A549 (cell line): ENCODE results near the gene SLC35G1. TPM values are rescaled to one million over a fixed set of nuclear protein-coding genes. Genes with fewer than 3 reads are reported as not detected.

ENCODE experiments used
- ATAC-seq, 2 experiments: fragments of 200-7000 bp in 1 of 2; fragments of >200 bp in 1 of 2; cut with Nextera tagmentation in 1 of 2; cut with Tn5 transposase in 1 of 2; 3 replicates each; pipeline versions ENCODE4 v1.8.0 to v1.9.1; 2018 to 2020; ENCODE audit warnings: mild to moderate bottlenecking in 1 of 2, moderate library complexity in 1 of 2
- CTCF ChIA-PET: fragments of 300-600 bp; sonication (Branson Sonifier 250); formaldehyde crosslinking; extraction: SDS; loops from one replicate; lab custom pipeline; 2021; ENCODE audit warnings: antibody characterized with exemption, inconsistent platforms; lab: Yijun Ruan, JAX
- POLR2A ChIA-PET: fragments of 350-600 bp; formaldehyde crosslinking; extraction: SDS; loops from one replicate; lab custom pipeline; 2021; ENCODE audit warnings: antibody characterized with exemption, inconsistent platforms; lab: Yijun Ruan, JAX
- DNase-seq, 2 experiments: peaks; one replicate each; pipeline versions ENCODE4 v3.0.0 to v3.0.0-alpha.2; 2011 to 2016; ENCODE audit warnings: low read depth in 1 of 2, low spot score in 1 of 2
- FAIRE-seq: peaks from 2 replicates; lab custom pipeline; 2011; peaks lifted over from hg19 to GRCh38; lab: Jason Lieb, UNC
- H3K27ac ChIP-seq, 2 experiments: fragments of >200 bp; sonication (Bioruptor Twin); formaldehyde crosslinking; 3 replicates each; pipeline ENCODE4 v1.5.1; 2016 to 2017
- H3K4me1 ChIP-seq: fragments of >200 bp; sonication (Bioruptor Twin); formaldehyde crosslinking; 3 replicates; pipeline ENCODE4 v1.6.1; 2016
- H3K4me2 ChIP-seq: fragments of >200 bp; sonication (Bioruptor Twin); formaldehyde crosslinking; 3 replicates; pipeline ENCODE4 v1.6.1; 2016
- H3K4me3 ChIP-seq: fragments of >200 bp; sonication (Bioruptor Twin); formaldehyde crosslinking; 3 replicates; pipeline ENCODE4 v1.5.1; 2016
- H3K9me3 ChIP-seq: fragments of >200 bp; sonication (Bioruptor Twin); formaldehyde crosslinking; 3 replicates; pipeline ENCODE4 v1.6.1; 2016
- ATOH8 ChIP-seq: fragments of 250-450 bp; sonication (Bioruptor Pico); IDR thresholded peaks from 2 replicates; pipeline ENCODE4 v1.5.0; 2020; ENCODE audit warnings: low read depth, mild to moderate bottlenecking, moderate library complexity
- BHLHE40 ChIP-seq: IDR thresholded peaks from 2 replicates; pipeline ENCODE4 v1.6.1; 2012; ENCODE audit warnings: low read depth, low read length, inconsistent platforms
- CBX2 ChIP-seq: fragments of 200-600 bp; sonication (generic); IDR thresholded peaks from 2 replicates; pipeline ENCODE4 v1.6.1; 2016; ENCODE audit warnings: low read depth, mild to moderate bottlenecking, borderline replicate concordance
- CHD2 ChIP-seq: fragments of 150-350 bp; IDR thresholded peaks from 2 replicates; pipeline ENCODE4 v1.6.1; 2014; ENCODE audit warnings: low read length; ENCODE audit not compliant: partially characterized antibody
- EHF ChIP-seq: fragments of 250-450 bp; sonication (Bioruptor Pico); IDR thresholded peaks from 2 replicates; pipeline ENCODE4 v1.5.0; 2020; ENCODE audit warnings: mild to moderate bottlenecking
- EHMT2 ChIP-seq: fragments of 200-600 bp; sonication (generic); IDR thresholded peaks from 2 replicates; pipeline ENCODE4 v1.6.1; 2016; ENCODE audit warnings: antibody characterized with exemption, low read depth, mild to moderate bottlenecking, moderate library complexity
- EP300 ChIP-seq, 2 experiments: fragments of >200 bp; sonication (Bioruptor Twin); formaldehyde crosslinking; IDR thresholded peaks; 2 replicates in 1 of 2; 3 replicates in 1 of 2; pipeline ENCODE4 v1.6.1; 2016 to 2017
- FOSB ChIP-seq: fragments of 250-450 bp; sonication (Bioruptor Pico); IDR thresholded peaks from 2 replicates; pipeline ENCODE4 v1.5.0; 2020; ENCODE audit warnings: mild to moderate bottlenecking, moderate library complexity
- HEYL ChIP-seq: fragments of 250-450 bp; sonication (Bioruptor Pico); IDR thresholded peaks from 2 replicates; pipeline ENCODE4 v1.8.0; 2021; ENCODE audit warnings: mild to moderate bottlenecking, moderate library complexity
- HMGXB4 ChIP-seq: fragments of 250-450 bp; sonication (Bioruptor Pico); IDR thresholded peaks from 2 replicates; pipeline ENCODE4 v1.5.0; 2021; ENCODE audit warnings: mild to moderate bottlenecking, moderate library complexity, borderline replicate concordance
- HOXA7 ChIP-seq: fragments of 250-450 bp; sonication (Bioruptor Pico); IDR thresholded peaks from 2 replicates; pipeline ENCODE4 v1.5.0; 2020; ENCODE audit warnings: mild to moderate bottlenecking, moderate library complexity
- JUNB ChIP-seq: fragments of >200 bp; sonication (Bioruptor Twin); formaldehyde crosslinking; IDR thresholded peaks from 2 replicates; pipeline ENCODE4 v1.6.1; 2016
- MAZ ChIP-seq: fragments of 150-350 bp; IDR thresholded peaks from 2 replicates; pipeline ENCODE4 v1.6.1; 2014; ENCODE audit warnings: antibody characterized with exemption, low read depth, low read length, borderline replicate concordance
- MYC ChIP-seq: IDR thresholded peaks from 2 replicates; pipeline ENCODE4 v1.6.1; 2012; ENCODE audit warnings: mild to moderate bottlenecking, inconsistent platforms, low read length, improper control_type of control experiment, borderline replicate concordance
- NFE2L2 ChIP-seq: fragments of 150-350 bp; conservative IDR thresholded peaks from 2 replicates; pipeline ENCODE4 v1.6.1; 2014; ENCODE audit warnings: low read length
- POLR2A ChIP-seq: IDR thresholded peaks from 2 replicates; pipeline ENCODE4 v1.6.1; 2012; ENCODE audit warnings: mild to moderate bottlenecking, low read length
- POLR2AphosphoS2 ChIP-seq: conservative IDR thresholded peaks from 2 replicates; pipeline ENCODE4 v1.6.1; 2012; ENCODE audit warnings: low read length, improper control_type of control experiment, inconsistent platforms
- REST ChIP-seq: fragments of 200-600 bp; sonication (generic); IDR thresholded peaks from 2 replicates; pipeline ENCODE4 v1.6.1; 2016; ENCODE audit warnings: antibody characterized with exemption, mild to moderate bottlenecking, moderate library complexity
- TFCP2L1 ChIP-seq: fragments of 250-450 bp; sonication (Bioruptor Pico); IDR thresholded peaks from 2 replicates; pipeline ENCODE4 v1.5.0; 2021; ENCODE audit warnings: mild to moderate bottlenecking
- TP53 ChIP-seq: fragments of 250-450 bp; sonication (Bioruptor Pico); IDR thresholded peaks from 2 replicates; pipeline ENCODE4 v1.5.0; 2021; ENCODE audit warnings: mild to moderate bottlenecking, moderate library complexity
- ZFP36 ChIP-seq: fragments of 450-650 bp; IDR thresholded peaks from 2 replicates; pipeline ENCODE4 v1.6.1; 2014; ENCODE audit warnings: borderline replicate concordance; ENCODE audit not compliant: partially characterized antibody
- ZSCAN20 ChIP-seq: fragments of 250-450 bp; sonication (Bioruptor Pico); IDR thresholded peaks from 2 replicates; pipeline ENCODE4 v1.8.0; 2022; ENCODE audit warnings: mild to moderate bottlenecking, moderate library complexity
- WGBS: methylation state at CpG from one replicate; pipeline ENCODE4 v1.1.6; 2017; ENCODE audit errors: missing lambda C conversion rate; 5-methylcytosine and 5-hydroxymethylcytosine counted together
- polyA plus RNA-seq, 4 experiments: library from polyadenylated mRNA; depleted of rRNA in 3 of 4; stranded (reverse); fragments of >200 nt; fragmentation: RNase III in 1 of 4; extraction: RNeasy Plus Mini Kit Qiagen cat#74134 plus additional on column Dnase treatment in 1 of 4; gene quantifications; 2 replicates in 3 of 4; 3 replicates in 1 of 4; pipeline ENCODE4 v1.2.3, GENCODE V29; 2011 to 2017

SLC35G1 gene
- polyA plus RNA-seq, 2 of the 4 experiments (the other 2 are of a cell fraction) = 13.0 to 16.8 TPM

- TF ChIP-seq BHLHE40 (no peak), MAZ (no peak), JUNB (no peak), CBX2 (no peak), CHD2 (no peak), HOXA7 (CRISPR knock-in tag) (no peak)
Observed at GRCh38 chr10:93941606-93942005, 47.8 kb downstream of the SLC35G1 start (continued).

DNA sequence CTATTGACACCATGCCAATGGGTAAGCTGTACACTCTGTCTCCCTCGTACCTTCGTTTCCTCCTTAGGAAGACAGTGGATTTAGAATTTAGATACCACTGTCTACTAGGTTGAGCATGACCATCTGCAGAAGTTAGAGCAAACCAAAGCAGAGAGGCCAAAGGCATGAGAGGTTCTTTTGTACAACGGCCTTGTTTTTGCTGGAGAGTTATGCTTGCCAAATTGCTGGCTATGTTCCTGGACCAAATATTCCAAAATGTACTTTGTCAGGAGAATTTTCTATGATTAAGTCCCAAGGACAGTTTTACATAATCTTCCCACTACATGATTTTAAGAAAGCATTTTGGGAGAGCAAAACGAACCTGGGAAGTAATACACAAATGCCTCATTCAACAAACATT lies 52.0 kb downstream of the SLC35G1 start:
- Histone ChIP-seq H3K4me1 (no peaks in the 10 kb centered on the region), H3K27ac (no peak overlapping the region), H3K4me3 (no peak overlapping the region)
- no peak for ATAC-seq
- WGBS = 86% methylated on average over 4 of the region's 4 CpGs
- TF ChIP-seq ZSCAN20 (CRISPR knock-in tag) (no peak), EHF (CRISPR knock-in tag) (no peak), ATOH8 (CRISPR knock-in tag) (no peak), HOXA7 (CRISPR knock-in tag) (no peak), BHLHE40 (no peak), FOSB (CRISPR knock-in tag) (no peak)
- TF ChIP-seq, all 56 proteins: peak for 0
- ChIA-PET POLR2A (no interaction called here), CTCF (interaction anchor here (2.4 kb wide), 1 partner anchor 29 kb away, joined by 7 read pairs; no protein-coding TSS in a partner anchor)
- no peak overlapping the region for H3K4me2 ChIP-seq
- DNase-seq = no peak
- FAIRE-seq = no peak
- no peaks in the 10 kb centered on the region for H3K9me3 ChIP-seq

DNA sequence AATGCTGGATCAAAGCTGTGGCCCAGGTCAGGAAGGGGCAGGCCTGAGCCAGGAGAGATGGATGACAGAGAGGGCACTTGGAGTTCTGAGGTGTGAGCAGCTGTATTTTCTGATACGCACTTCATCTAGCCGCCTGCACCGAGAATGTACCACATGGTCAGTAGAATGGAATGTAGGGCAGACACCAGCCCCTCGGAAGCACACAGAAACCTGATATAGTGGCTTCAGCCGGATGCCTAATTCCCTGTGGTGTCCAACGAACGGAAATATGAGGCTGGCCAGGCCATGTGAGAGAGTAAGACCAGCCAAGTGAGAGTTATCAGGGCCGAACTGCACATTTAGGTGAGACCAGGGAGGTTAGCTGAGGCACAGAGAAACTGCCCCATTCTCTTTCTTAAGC lies 53.3 kb downstream of the SLC35G1 start:
- no peak for FAIRE-seq
- Histone ChIP-seq H3K4me1 (no peaks in the 10 kb centered on the region), H3K27ac (no peak overlapping the region), H3K4me3 (no peak overlapping the region), H3K9me3 (no peaks in the 10 kb centered on the region), H3K4me2 (no peak overlapping the region)
- CTCF ChIA-PET = interaction anchor here (0.9 to 2.4 kb wide), 3 partner anchors 17 to 94 kb away, joined by 4 to 7 read pairs (median 4); no protein-coding TSS in a partner anchor
- POLR2A ChIA-PET = no interaction called here
- WGBS = 85% methylated on average over 8 of the region's 8 CpGs
- TF ChIP-seq POLR2AphosphoS2 = no peak
- TF ChIP-seq TFCP2L1 = no peak
- TF ChIP-seq MYC = no peak
- no peak for TF ChIP-seq ZFP36
- no peak for TF ChIP-seq HMGXB4 (CRISPR knock-in tag)
- no peak for TF ChIP-seq EP300 (IDR thresholded peaks at IDR 0.05)
- TF ChIP-seq REST = no peak
- no peak for TF ChIP-seq TP53 (CRISPR knock-in tag)
- TF ChIP-seq POLR2A = no peak
- TF ChIP-seq EHMT2 = no peak
- no peak for TF ChIP-seq NFE2L2
- no peak for TF ChIP-seq HEYL (CRISPR knock-in tag)
- ATAC-seq = no peak
- no peak for DNase-seq
